ENCODE results near the gene PHKB.

Gene PHKB

DNA sequence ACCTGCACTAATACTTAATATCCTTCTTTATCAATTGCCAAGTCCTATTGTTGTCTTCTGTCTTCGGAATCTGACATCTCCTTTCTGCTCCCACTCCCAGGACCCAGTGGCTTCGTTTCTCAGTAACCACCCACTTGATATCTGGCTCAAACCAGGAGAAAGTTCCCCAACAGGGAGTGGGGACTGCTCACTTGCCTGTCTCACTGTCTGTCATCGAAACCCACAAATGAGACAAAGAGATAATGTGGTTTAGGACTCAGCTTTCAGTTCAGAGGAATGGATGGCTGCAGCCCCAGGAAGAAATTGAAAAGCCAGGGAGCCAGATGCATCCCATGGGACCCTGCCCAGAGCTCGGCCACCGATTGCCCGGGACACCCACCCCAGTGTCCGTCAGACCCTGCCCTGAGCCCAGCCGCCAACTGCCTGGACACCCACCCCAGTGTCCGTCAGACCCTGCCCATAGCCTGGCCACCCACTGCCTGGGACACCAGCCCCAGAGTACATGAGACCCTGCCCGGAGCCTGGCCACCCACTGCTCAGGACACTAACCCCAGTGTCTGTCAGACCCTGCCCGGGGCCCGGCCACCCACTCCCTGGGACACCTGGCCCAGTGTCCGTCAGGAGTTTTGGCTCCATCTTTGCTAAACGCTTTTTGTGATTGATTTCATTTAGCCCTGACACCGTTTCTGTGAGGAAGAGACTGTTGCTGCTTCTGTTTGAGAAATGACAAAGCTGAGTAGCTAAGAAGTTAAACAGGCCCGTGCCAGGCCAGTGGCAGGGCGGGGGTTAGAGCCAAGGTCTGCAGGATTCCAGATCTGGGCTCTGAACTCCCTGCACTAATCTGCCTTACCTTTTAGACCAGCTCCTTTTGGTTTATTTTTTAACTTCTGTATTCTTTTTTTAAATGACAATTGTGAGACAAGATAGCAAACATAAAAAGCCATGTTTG is 251.4 kb downstream of the PHKB start:
- no peak overlapping the region for H3K9ac ChIP-seq (ENCODE audit: low read length in 5 of 5)
- H3K36me3 ChIP-seq (ENCODE audit: control insufficient read depth in 5 of 5, insufficient read depth in 5 of 5, low read length in 5 of 5): no peaks in the 10 kb centered on the region
- H3K27ac ChIP-seq (ENCODE audit: low read depth, low read length): no peak overlapping the region
- H3K9me3 ChIP-seq (ENCODE audit: control insufficient read depth in 5 of 5, low read length in 5 of 5): no peaks in the 10 kb centered on the region
- no peaks in the 10 kb centered on the region for H3K27me3 ChIP-seq (ENCODE audit: control insufficient read depth in 5 of 5, insufficient read depth in 4 of 5, low read length in 5 of 5)
- H3K4me3 ChIP-seq (ENCODE audit: low read depth in 1 of 5, low read length in 5 of 5): no peak overlapping the region
- no peaks in the 10 kb centered on the region for H3K4me1 ChIP-seq (ENCODE audit: control insufficient read depth in 5 of 5, insufficient read depth in 5 of 5, low read length in 5 of 5)

DNA sequence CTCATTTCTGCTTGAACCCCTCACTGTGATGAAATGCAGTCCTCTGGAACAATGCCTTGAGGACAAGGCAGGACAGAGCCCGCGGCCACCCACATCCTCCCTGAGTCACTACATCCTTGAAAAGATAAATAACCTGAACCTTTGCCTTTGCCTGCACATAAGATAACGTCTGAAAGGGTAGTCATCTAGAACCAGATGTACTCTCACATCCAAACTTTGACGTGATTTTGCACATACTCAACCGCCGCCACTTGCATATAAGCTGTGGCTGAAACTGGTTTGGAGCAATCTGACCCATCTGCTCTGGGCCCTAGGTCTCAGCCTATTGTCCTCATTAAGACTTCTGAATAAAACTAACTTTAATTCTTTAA is 252.1 kb downstream of the PHKB start:
- Histone ChIP-seq H3K4me3 (ENCODE audit: low read depth in 1 of 5, low read length in 5 of 5) (no peak overlapping the region), H3K4me1 (ENCODE audit: control insufficient read depth in 5 of 5, insufficient read depth in 5 of 5, low read length in 5 of 5) (no peaks in the 10 kb centered on the region), H3K27me3 (ENCODE audit: control insufficient read depth in 5 of 5, insufficient read depth in 4 of 5, low read length in 5 of 5) (no peaks in the 10 kb centered on the region), H3K9ac (ENCODE audit: low read length in 5 of 5) (no peak overlapping the region), H3K27ac (ENCODE audit: low read depth, low read length) (no peak overlapping the region), H3K36me3 (ENCODE audit: control insufficient read depth in 5 of 5, insufficient read depth in 5 of 5, low read length in 5 of 5) (no peaks in the 10 kb centered on the region), H3K9me3 (ENCODE audit: control insufficient read depth in 5 of 5, low read length in 5 of 5) (no peaks in the 10 kb centered on the region)

GRCh38 chr16:47715442-47716083 is 254.4 kb downstream of the PHKB start:
- H3K9me3 ChIP-seq (ENCODE audit: control insufficient read depth in 5 of 5, low read length in 5 of 5): no peaks in the 10 kb centered on the region
- peaks cover 0 to 4% (median 0%) of the 10 kb centered on the region in 5 donors for H3K27me3 ChIP-seq (ENCODE audit: control insufficient read depth in 5 of 5, insufficient read depth in 4 of 5, low read length in 5 of 5)
- H3K4me1 ChIP-seq (ENCODE audit: control insufficient read depth in 5 of 5, insufficient read depth in 5 of 5, low read length in 5 of 5): no peaks in the 10 kb centered on the region
- no peak overlapping the region for H3K4me3 ChIP-seq (ENCODE audit: low read depth in 1 of 5, low read length in 5 of 5)
- H3K9ac ChIP-seq (ENCODE audit: low read length in 5 of 5): no peak overlapping the region
- H3K36me3 ChIP-seq (ENCODE audit: control insufficient read depth in 5 of 5, insufficient read depth in 5 of 5, low read length in 5 of 5): no peaks in the 10 kb centered on the region
- H3K27ac ChIP-seq (ENCODE audit: low read depth, low read length): no peak overlapping the region

- Histone ChIP-seq H3K27ac (ENCODE audit: low read depth, low read length) (no peak overlapping the region), H3K36me3 (ENCODE audit: control insufficient read depth in 5 of 5, insufficient read depth in 5 of 5, low read length in 5 of 5) (no peaks in the 10 kb centered on the region), H3K9me3 (ENCODE audit: control insufficient read depth in 5 of 5, low read length in 5 of 5) (no peaks in the 10 kb centered on the region), H3K27me3 (ENCODE audit: control insufficient read depth in 5 of 5, insufficient read depth in 4 of 5, low read length in 5 of 5) (peaks cover 0 to 4% (median 0%) of the 10 kb centered on the region in 5 donors), H3K4me1 (ENCODE audit: control insufficient read depth in 5 of 5, insufficient read depth in 5 of 5, low read length in 5 of 5) (no peaks in the 10 kb centered on the region), H3K9ac (ENCODE audit: low read length in 5 of 5) (no peak overlapping the region), H3K4me3 (ENCODE audit: low read depth in 1 of 5, low read length in 5 of 5) (no peak overlapping the region)
Measured at GRCh38 chr16:47716571-47716970, 255.4 kb downstream of the PHKB start.

DNA sequence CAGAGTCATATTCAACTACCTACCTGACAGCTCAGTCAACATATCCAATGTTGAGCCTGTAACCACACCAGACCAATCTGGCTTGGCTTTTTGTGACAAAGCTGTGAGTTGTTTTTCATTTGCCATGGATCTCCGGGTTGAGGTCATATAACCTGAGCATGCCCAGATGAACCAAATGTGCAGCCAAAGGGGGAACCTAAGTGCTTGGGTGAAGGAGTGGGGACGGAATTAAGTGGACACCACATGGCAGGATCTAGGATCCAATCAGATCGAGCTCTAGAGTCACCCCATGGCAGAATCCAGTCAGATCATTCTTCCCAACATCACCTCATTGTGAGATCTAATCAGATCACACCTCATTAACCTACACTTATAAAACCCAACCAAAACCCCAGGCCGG is 258.6 kb downstream of the PHKB start:
- H3K27me3 ChIP-seq (ENCODE audit: control insufficient read depth in 5 of 5, insufficient read depth in 4 of 5, low read length in 5 of 5): peaks cover 0 to 4% (median 0%) of the 10 kb centered on the region in 5 donors
- H3K4me3 ChIP-seq (ENCODE audit: low read depth in 1 of 5, low read length in 5 of 5): no peak overlapping the region
- H3K36me3 ChIP-seq (ENCODE audit: control insufficient read depth in 5 of 5, insufficient read depth in 5 of 5, low read length in 5 of 5): no peaks in the 10 kb centered on the region
- no peaks in the 10 kb centered on the region for H3K9me3 ChIP-seq (ENCODE audit: control insufficient read depth in 5 of 5, low read length in 5 of 5)
- no peak overlapping the region for H3K27ac ChIP-seq (ENCODE audit: low read depth, low read length)
- no peaks in the 10 kb centered on the region for H3K4me1 ChIP-seq (ENCODE audit: control insufficient read depth in 5 of 5, insufficient read depth in 5 of 5, low read length in 5 of 5)
- H3K9ac ChIP-seq (ENCODE audit: low read length in 5 of 5): no peak overlapping the region

DNA sequence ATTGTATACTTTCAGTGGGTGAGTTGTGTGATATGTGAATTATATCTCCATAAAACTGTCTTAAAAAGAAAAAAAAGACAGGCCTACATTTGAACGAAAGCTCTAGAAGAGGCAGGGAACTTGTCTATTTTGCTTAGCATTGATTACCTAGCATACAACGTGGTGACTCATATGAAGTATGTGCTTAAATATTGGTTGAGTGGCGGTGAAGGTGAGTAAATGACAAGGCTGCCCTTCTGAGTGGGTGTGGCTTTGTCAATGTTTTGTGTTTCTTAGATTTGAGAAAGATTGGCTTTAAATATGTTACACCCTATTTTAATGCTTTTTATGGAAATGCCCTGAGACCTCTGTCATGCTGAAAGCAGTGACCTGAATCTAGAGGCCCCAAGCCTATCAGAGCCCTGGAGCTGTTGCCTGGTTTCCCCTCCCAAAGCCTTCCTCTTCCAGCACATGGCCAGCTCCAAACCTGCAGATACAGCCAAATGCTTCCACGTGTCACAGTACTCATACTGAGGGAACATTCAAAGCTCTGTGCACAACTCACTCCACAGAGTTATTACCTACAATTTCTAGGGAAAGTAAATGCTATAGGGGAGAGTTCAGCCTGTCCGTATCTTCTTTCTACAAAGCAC is 260.0 kb downstream of the PHKB start:
- no peak overlapping the region for H3K9ac ChIP-seq (ENCODE audit: low read length in 5 of 5)
- H3K27me3 ChIP-seq (ENCODE audit: control insufficient read depth in 5 of 5, insufficient read depth in 4 of 5, low read length in 5 of 5): peaks cover 0 to 4% (median 0%) of the 10 kb centered on the region in 5 donors
- H3K27ac ChIP-seq (ENCODE audit: low read depth, low read length): no peak overlapping the region
- H3K36me3 ChIP-seq (ENCODE audit: control insufficient read depth in 5 of 5, insufficient read depth in 5 of 5, low read length in 5 of 5): no peaks in the 10 kb centered on the region
- no peaks in the 10 kb centered on the region for H3K9me3 ChIP-seq (ENCODE audit: control insufficient read depth in 5 of 5, low read length in 5 of 5)
- H3K4me1 ChIP-seq (ENCODE audit: control insufficient read depth in 5 of 5, insufficient read depth in 5 of 5, low read length in 5 of 5): no peaks in the 10 kb centered on the region
- no peak overlapping the region for H3K4me3 ChIP-seq (ENCODE audit: low read depth in 1 of 5, low read length in 5 of 5)

DNA sequence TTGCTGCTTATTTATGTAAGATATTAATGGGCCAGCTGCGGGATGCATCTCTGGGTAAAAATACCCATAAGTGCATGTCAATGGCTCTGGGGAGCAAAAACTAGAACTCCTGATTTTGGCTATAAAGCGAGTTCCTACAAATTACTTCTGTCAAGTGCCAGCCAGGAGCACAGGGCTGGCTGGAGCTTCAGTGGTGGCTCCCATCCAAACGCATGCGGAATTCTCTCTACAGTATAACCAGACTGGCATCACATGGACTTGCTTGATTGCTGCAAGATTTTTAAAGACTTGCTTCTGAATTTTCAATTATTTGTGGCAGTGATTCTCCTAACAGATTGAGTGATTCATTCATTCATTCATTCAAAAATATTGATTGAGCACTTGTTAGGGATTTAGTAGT is 260.9 kb downstream of the PHKB start:
- Histone ChIP-seq H3K27ac (ENCODE audit: low read depth, low read length) (no peak overlapping the region), H3K36me3 (ENCODE audit: control insufficient read depth in 5 of 5, insufficient read depth in 5 of 5, low read length in 5 of 5) (no peaks in the 10 kb centered on the region), H3K4me1 (ENCODE audit: control insufficient read depth in 5 of 5, insufficient read depth in 5 of 5, low read length in 5 of 5) (no peaks in the 10 kb centered on the region), H3K9ac (ENCODE audit: low read length in 5 of 5) (no peak overlapping the region), H3K9me3 (ENCODE audit: control insufficient read depth in 5 of 5, low read length in 5 of 5) (no peaks in the 10 kb centered on the region), H3K27me3 (ENCODE audit: control insufficient read depth in 5 of 5, insufficient read depth in 4 of 5, low read length in 5 of 5) (peaks cover 0 to 4% (median 0%) of the 10 kb centered on the region in 5 donors), H3K4me3 (ENCODE audit: low read depth in 1 of 5, low read length in 5 of 5) (no peak overlapping the region)

GRCh38 chr16:47724115-47724785 is 263.1 kb downstream of the PHKB start:
- Histone ChIP-seq H3K9me3 (ENCODE audit: control insufficient read depth in 5 of 5, low read length in 5 of 5) (no peaks in the 10 kb centered on the region), H3K4me3 (ENCODE audit: low read depth in 1 of 5, low read length in 5 of 5) (no peak overlapping the region), H3K4me1 (ENCODE audit: control insufficient read depth in 5 of 5, insufficient read depth in 5 of 5, low read length in 5 of 5) (no peaks in the 10 kb centered on the region), H3K36me3 (ENCODE audit: control insufficient read depth in 5 of 5, insufficient read depth in 5 of 5, low read length in 5 of 5) (no peaks in the 10 kb centered on the region), H3K9ac (ENCODE audit: low read length in 5 of 5) (no peak overlapping the region), H3K27ac (ENCODE audit: low read depth, low read length) (no peak overlapping the region), H3K27me3 (ENCODE audit: control insufficient read depth in 5 of 5, insufficient read depth in 4 of 5, low read length in 5 of 5) (peaks cover 0 to 3% (median 0%) of the 10 kb centered on the region in 5 donors)

GRCh38 chr16:47725188-47725695 is 264.1 kb downstream of the PHKB start:
- H3K27me3 ChIP-seq (ENCODE audit: control insufficient read depth in 5 of 5, insufficient read depth in 4 of 5, low read length in 5 of 5): peaks cover 0 to 3% (median 0%) of the 10 kb centered on the region in 5 donors
- H3K9ac ChIP-seq (ENCODE audit: low read length in 5 of 5): no peak overlapping the region
- H3K4me3 ChIP-seq (ENCODE audit: low read depth in 1 of 5, low read length in 5 of 5): no peak overlapping the region
- H3K4me1 ChIP-seq (ENCODE audit: control insufficient read depth in 5 of 5, insufficient read depth in 5 of 5, low read length in 5 of 5): no peaks in the 10 kb centered on the region
- H3K9me3 ChIP-seq (ENCODE audit: control insufficient read depth in 5 of 5, low read length in 5 of 5): no peaks in the 10 kb centered on the region
- no peaks in the 10 kb centered on the region for H3K36me3 ChIP-seq (ENCODE audit: control insufficient read depth in 5 of 5, insufficient read depth in 5 of 5, low read length in 5 of 5)
- H3K27ac ChIP-seq (ENCODE audit: low read depth, low read length): no peak overlapping the region
